Prostate gland (tissue), 2 donors: ENCODE results near the gene RNF223.

Experiments used
- CTCF ChIP-seq, 4 experiments: fragments of 200-600 bp in 2 of 4; fragments of 450-650 bp in 2 of 4; sonication (generic) in 2 of 4; IDR thresholded peaks; 1 replicate in 3 of 4; 2 replicates in 1 of 4; pipeline ENCODE4 v1.5.1; 2016 to 2019; ENCODE audit warnings: antibody characterized with exemption in 4 of 4, mild to moderate bottlenecking in 2 of 4, moderate library complexity in 2 of 4
- POLR2A ChIP-seq: fragments of 450-650 bp; IDR thresholded peaks from one replicate; pipeline ENCODE4 v1.6.1; 2016; ENCODE audit warnings: antibody characterized with exemption, mild to moderate bottlenecking
- POLR2AphosphoS5 ChIP-seq: sonication (generic); formaldehyde crosslinking; IDR thresholded peaks from one replicate; pipeline ENCODE4 v1.6.1; 2017; ENCODE audit warnings: antibody characterized with exemption

GRCh38 chr1:1069711-1070676, 4.1 kb downstream of the RNF223 start:
- TF ChIP-seq POLR2A = no peak
- no peak for TF ChIP-seq CTCF (IDR thresholded peaks at IDR 0.05)
- no peak for TF ChIP-seq POLR2AphosphoS5
